WTC11 (cell line): ENCODE measurements around the gene GALE.

Experiments used
- ATF1 ChIP-seq: sonication (generic); formaldehyde crosslinking; IDR thresholded peaks from 2 replicates; pipeline ENCODE4 v1.8.1; 2023; ENCODE audit warnings: mild to moderate bottlenecking, moderate library complexity, missing genetic modification reagents
- ELF4 ChIP-seq: sonication (generic); formaldehyde crosslinking; IDR thresholded peaks from 2 replicates; pipeline ENCODE4 v1.8.1; 2022; ENCODE audit warnings: low read depth, mild to moderate bottlenecking, moderate library complexity, missing genetic modification reagents
- JUN ChIP-seq: sonication (generic); formaldehyde crosslinking; IDR thresholded peaks from 2 replicates; pipeline ENCODE4 v1.8.0; 2023; ENCODE audit warnings: mild to moderate bottlenecking, missing genetic modification reagents
- SMAD4 ChIP-seq: sonication (generic); formaldehyde crosslinking; IDR thresholded peaks from 2 replicates; pipeline ENCODE4 v1.8.0; 2022; ENCODE audit warnings: mild to moderate bottlenecking, missing genetic modification reagents
- SOX15 ChIP-seq: fragments of 250-450 bp; sonication (Bioruptor Pico); IDR thresholded peaks from 2 replicates; pipeline ENCODE4 v1.9.0; 2021; ENCODE audit warnings: mild to moderate bottlenecking
- SP1 ChIP-seq: sonication (generic); formaldehyde crosslinking; conservative IDR thresholded peaks from 2 replicates; pipeline ENCODE4 v1.8.1; 2022; ENCODE audit warnings: missing genetic modification reagents
- ZNF396 ChIP-seq: fragments of 250-450 bp; sonication (Bioruptor Pico); IDR thresholded peaks from 2 replicates; pipeline ENCODE4 v1.8.0; 2021; ENCODE audit warnings: mild to moderate bottlenecking, moderate library complexity, borderline replicate concordance
- TF ChIP-seq, protein P1 (sequence below): fragments of 250-450 bp; sonication (Bioruptor Pico); IDR thresholded peaks from 2 replicates; pipeline ENCODE4 v1.9.0; 2021; ENCODE audit warnings: moderate library complexity, mild to moderate bottlenecking, inconsistent platforms, borderline replicate concordance
- TF ChIP-seq, protein P2 (sequence below): fragments of 200-600 bp; IDR thresholded peaks from 2 replicates; pipeline ENCODE4 v1.8.0; 2022; ENCODE audit warnings: antibody characterized with exemption
- TF ChIP-seq, protein P3 (sequence below): sonication (generic); formaldehyde crosslinking; IDR thresholded peaks from 2 replicates; pipeline ENCODE4 v1.8.0; 2023; ENCODE audit warnings: missing genetic modification reagents
- TF ChIP-seq, protein P4 (sequence below): sonication (generic); formaldehyde crosslinking; conservative IDR thresholded peaks from 2 replicates; pipeline ENCODE4 v1.8.1; 2022; ENCODE audit warnings: mild to moderate bottlenecking, missing genetic modification reagents
- TF ChIP-seq, protein P5 (sequence below): sonication (generic); formaldehyde crosslinking; IDR thresholded peaks from 2 replicates; pipeline ENCODE4 v1.8.1; 2023; ENCODE audit warnings: mild to moderate bottlenecking, missing genetic modification reagents, moderate library complexity

DNA sequence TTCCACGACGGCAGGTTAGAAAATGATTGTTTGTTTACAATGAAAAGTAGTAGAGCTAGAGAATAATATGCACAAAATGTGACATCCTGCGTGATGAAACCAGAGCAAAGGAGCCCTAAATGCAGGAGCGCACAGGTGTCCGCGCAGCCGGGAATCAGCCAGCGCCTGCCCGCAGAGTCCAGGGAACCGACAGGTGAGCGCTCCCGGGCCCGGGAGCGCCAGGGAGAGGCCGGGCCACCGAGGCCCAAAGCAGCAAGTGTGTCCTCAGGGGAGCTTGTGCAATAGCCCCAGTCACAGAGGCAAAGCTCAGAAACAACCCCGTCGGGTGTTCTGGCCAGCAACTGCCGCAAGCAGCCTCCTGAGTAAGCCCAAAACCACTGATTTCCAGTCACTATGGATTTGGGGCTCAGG lies 789 bp upstream of the GALE start:
- TF ChIP-seq SMAD4 (CRISPR knock-in tag) (no peak), ELF4 (no peak), ATF1 (CRISPR knock-in tag) (no peak), SP1 (CRISPR knock-in tag) (no peak), SOX15 (CRISPR knock-in tag) (no peak), ZNF396 (CRISPR knock-in tag) (no peak), JUN (no peak)
- TF ChIP-seq, protein P1, sequence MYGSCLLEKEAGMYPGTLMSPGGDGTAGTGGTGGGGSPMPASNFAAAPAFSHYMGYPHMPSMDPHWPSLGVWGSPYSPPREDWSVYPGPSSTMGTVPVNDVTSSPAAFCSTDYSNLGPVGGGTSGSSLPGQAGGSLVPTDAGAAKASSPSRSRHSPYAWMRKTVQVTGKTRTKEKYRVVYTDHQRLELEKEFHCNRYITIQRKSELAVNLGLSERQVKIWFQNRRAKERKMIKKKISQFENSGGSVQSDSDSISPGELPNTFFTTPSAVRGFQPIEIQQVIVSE (CRISPR knock-in tag) = no peak
- TF ChIP-seq, protein P2, sequence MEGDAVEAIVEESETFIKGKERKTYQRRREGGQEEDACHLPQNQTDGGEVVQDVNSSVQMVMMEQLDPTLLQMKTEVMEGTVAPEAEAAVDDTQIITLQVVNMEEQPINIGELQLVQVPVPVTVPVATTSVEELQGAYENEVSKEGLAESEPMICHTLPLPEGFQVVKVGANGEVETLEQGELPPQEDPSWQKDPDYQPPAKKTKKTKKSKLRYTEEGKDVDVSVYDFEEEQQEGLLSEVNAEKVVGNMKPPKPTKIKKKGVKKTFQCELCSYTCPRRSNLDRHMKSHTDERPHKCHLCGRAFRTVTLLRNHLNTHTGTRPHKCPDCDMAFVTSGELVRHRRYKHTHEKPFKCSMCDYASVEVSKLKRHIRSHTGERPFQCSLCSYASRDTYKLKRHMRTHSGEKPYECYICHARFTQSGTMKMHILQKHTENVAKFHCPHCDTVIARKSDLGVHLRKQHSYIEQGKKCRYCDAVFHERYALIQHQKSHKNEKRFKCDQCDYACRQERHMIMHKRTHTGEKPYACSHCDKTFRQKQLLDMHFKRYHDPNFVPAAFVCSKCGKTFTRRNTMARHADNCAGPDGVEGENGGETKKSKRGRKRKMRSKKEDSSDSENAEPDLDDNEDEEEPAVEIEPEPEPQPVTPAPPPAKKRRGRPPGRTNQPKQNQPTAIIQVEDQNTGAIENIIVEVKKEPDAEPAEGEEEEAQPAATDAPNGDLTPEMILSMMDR = no peak
- TF ChIP-seq, protein P3, sequence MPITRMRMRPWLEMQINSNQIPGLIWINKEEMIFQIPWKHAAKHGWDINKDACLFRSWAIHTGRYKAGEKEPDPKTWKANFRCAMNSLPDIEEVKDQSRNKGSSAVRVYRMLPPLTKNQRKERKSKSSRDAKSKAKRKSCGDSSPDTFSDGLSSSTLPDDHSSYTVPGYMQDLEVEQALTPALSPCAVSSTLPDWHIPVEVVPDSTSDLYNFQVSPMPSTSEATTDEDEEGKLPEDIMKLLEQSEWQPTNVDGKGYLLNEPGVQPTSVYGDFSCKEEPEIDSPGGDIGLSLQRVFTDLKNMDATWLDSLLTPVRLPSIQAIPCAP = no peak
- TF ChIP-seq, protein P4, sequence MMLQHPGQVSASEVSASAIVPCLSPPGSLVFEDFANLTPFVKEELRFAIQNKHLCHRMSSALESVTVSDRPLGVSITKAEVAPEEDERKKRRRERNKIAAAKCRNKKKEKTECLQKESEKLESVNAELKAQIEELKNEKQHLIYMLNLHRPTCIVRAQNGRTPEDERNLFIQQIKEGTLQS = no peak
- TF ChIP-seq, protein P5, sequence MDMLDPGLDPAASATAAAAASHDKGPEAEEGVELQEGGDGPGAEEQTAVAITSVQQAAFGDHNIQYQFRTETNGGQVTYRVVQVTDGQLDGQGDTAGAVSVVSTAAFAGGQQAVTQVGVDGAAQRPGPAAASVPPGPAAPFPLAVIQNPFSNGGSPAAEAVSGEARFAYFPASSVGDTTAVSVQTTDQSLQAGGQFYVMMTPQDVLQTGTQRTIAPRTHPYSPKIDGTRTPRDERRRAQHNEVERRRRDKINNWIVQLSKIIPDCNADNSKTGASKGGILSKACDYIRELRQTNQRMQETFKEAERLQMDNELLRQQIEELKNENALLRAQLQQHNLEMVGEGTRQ (CRISPR knock-in tag) = no peak
